Skeletal muscle satellite cell (primary cell): Measurements from ENCODE around the gene PFN4. TPM values are rescaled to one million over a fixed set of nuclear protein-coding genes. Genes with fewer than 3 reads are reported as not detected.

Experiments
- H3K27me3 ChIP-seq: 2 replicates; pipeline ENCODE4 v1.7.0; 2013; ENCODE audit warnings: low read length; ENCODE audit not compliant: control insufficient read depth, insufficient read depth
- H3K36me3 ChIP-seq: 2 replicates; pipeline ENCODE4 v1.7.0; 2013; ENCODE audit warnings: mild to moderate bottlenecking, control low read depth, low read length; ENCODE audit not compliant: insufficient read depth
- H3K4me1 ChIP-seq: 2 replicates; pipeline ENCODE4 v1.7.0; 2013; ENCODE audit warnings: low read length; ENCODE audit not compliant: control insufficient read depth, insufficient read depth
- H3K4me2 ChIP-seq: 2 replicates; pipeline ENCODE4 v1.7.0; 2013; ENCODE audit warnings: mild to moderate bottlenecking, low read length
- H3K4me3 ChIP-seq: 2 replicates; pipeline ENCODE4 v1.7.0; 2013; ENCODE audit warnings: low read length
- H3K9ac ChIP-seq: 2 replicates; pipeline ENCODE4 v1.7.0; 2013; ENCODE audit warnings: mild to moderate bottlenecking, low read depth, low read length, moderate library complexity
- H3K9me3 ChIP-seq: replicated peaks from 2 replicates; pipeline ENCODE4 v1.7.0; 2013; ENCODE audit warnings: mild to moderate bottlenecking, control low read depth, low read length
- total RNA-seq: library from RNA; depleted of rRNA; stranded (reverse); fragments of >200 nt; gene quantifications from 2 replicates; pipeline ENCODE4 v1.2.3, GENCODE V29; 2012; rRNA removed

PFN4 gene
- total RNA-seq: not detected in 2 replicates

GRCh38 chr2:24123195-24123921 lies at the start of gene PFN4, which contains the start of gene FAM228B:
TSS of gene PFN4 (minus strand) at chr2:24123334. CDS start at chr2:24122535, 799 bp downstream.
TSS of gene FAM228B (plus strand) at chr2:24123469. CDS start at chr2:24124362, 893 bp downstream.
- no peaks in the 10 kb centered on the region for H3K36me3 ChIP-seq
- H3K27me3 ChIP-seq: no peaks in the 10 kb centered on the region
- peak within 1 kb of the TSS; percentile 81 for H3K9ac ChIP-seq
- peak within 1 kb of the TSS; percentile 82 for H3K4me2 ChIP-seq
- peaks cover 13% of the 10 kb centered on the region for H3K4me1 ChIP-seq
- H3K4me3 ChIP-seq: peak within 1 kb of the TSS; percentile 96
- H3K9me3 ChIP-seq: no peaks in the 10 kb centered on the region

- Histone ChIP-seq H3K27me3 (no peaks in the 10 kb centered on the region), H3K4me1 (no peaks in the 10 kb centered on the region)
These were observed 45.9 kb upstream of the PFN4 start for GRCh38 chr2:24169023-24169422.

DNA sequence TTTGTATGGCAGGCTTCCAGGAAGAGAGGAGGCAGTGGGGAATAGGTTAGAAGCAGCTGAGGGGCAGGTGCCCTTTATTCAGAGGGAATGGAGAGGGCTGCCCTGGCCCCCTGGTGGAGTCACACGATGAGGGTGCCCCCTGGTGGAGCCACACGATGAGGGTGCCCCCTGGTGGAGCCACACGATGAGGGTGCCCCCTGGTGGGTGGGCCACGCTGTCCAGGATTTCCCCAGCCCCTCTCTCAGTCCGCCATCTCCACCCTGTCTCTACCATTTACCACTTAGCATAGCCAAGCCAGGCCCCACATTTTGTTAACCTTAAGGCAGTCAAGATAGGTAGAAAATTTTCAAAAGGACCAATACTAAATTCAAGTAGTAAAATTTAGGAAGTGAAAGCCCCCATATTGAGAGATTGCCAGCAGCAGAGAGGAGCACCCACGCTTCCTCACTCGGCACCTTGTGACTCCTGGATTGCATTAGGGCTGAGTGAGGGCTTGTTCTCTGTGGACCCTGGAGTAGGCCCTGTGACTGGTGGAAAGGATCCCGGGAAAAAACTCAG lies 41.4 kb upstream of the PFN4 start:
- H3K4me2 ChIP-seq: no peak overlapping the region
- no peaks in the 10 kb centered on the region for H3K27me3 ChIP-seq
- H3K4me3 ChIP-seq: no peak overlapping the region
- H3K4me1 ChIP-seq: no peaks in the 10 kb centered on the region
- H3K36me3 ChIP-seq: no peaks in the 10 kb centered on the region
- no peak overlapping the region for H3K9ac ChIP-seq
- no peaks in the 10 kb centered on the region for H3K9me3 ChIP-seq

More at GRCh38 chr2:24169023-24169422, 45.9 kb upstream of the PFN4 start:
- no peak overlapping the region for H3K4me3 ChIP-seq
- no peak overlapping the region for H3K9ac ChIP-seq
- no peak overlapping the region for H3K4me2 ChIP-seq
- no peaks in the 10 kb centered on the region for H3K36me3 ChIP-seq
- H3K9me3 ChIP-seq: no peaks in the 10 kb centered on the region

- Histone ChIP-seq H3K9me3 (no peaks in the 10 kb centered on the region), H3K4me3 (no peak overlapping the region), H3K27me3 (no peaks in the 10 kb centered on the region), H3K4me2 (no peak overlapping the region), H3K36me3 (no peaks in the 10 kb centered on the region), H3K9ac (no peak overlapping the region), H3K4me1 (no peaks in the 10 kb centered on the region)
These were observed 40.5 kb upstream of the PFN4 start for GRCh38 chr2:24163601-24164000.

DNA sequence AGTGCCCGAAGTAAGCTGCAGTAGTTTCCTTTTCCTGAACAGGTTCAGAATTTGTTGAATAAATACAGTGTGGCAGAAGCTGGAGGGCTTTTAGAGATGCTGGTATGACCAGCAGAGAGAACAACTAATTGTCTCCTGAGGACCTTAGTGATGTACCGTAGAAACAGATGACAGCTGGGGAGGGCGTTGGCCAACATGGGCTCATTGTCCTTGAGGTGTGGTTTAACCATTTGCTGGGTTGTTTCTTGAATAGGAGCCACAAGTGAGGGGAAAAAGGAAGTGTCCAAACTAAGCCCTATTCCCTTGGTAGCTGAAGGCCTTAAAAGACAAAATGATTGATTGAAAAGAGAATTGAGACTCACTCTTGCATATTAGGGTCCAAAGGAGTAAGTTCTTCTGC lies 40.1 kb upstream of the PFN4 start:
- no peaks in the 10 kb centered on the region for H3K9me3 ChIP-seq
- no peak overlapping the region for H3K9ac ChIP-seq
- no peaks in the 10 kb centered on the region for H3K36me3 ChIP-seq
- H3K27me3 ChIP-seq: no peaks in the 10 kb centered on the region
- no peak overlapping the region for H3K4me2 ChIP-seq
- no peak overlapping the region for H3K4me3 ChIP-seq
- no peaks in the 10 kb centered on the region for H3K4me1 ChIP-seq

DNA sequence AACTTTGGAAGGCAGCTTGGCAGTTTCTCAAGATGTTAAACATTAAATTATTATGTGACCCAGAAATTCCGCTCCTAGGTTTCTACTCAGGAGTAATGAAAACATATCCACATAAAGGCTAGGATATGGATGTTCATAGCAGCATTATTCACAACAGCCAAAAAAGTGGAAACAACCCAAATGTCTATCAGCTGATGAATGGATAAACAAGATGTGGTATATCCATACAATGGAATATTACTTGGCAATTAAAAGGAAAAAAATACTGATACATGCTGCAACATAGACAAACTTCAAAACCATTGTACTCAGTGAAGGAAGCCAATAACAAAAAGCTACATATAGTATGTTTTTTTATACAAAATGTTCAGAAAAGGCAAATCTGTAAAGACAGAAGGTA lies 39.4 kb upstream of the PFN4 start:
- no peaks in the 10 kb centered on the region for H3K4me1 ChIP-seq
- H3K9ac ChIP-seq: no peak overlapping the region
- H3K27me3 ChIP-seq: no peaks in the 10 kb centered on the region
- H3K36me3 ChIP-seq: no peaks in the 10 kb centered on the region
- no peaks in the 10 kb centered on the region for H3K9me3 ChIP-seq
- no peak overlapping the region for H3K4me3 ChIP-seq
- H3K4me2 ChIP-seq: no peak overlapping the region

- no peak overlapping the region for H3K4me2 ChIP-seq
- no peak overlapping the region for H3K4me3 ChIP-seq
- H3K27me3 ChIP-seq: no peaks in the 10 kb centered on the region
- no peaks in the 10 kb centered on the region for H3K9me3 ChIP-seq
- no peak overlapping the region for H3K9ac ChIP-seq
- no peaks in the 10 kb centered on the region for H3K4me1 ChIP-seq
- H3K36me3 ChIP-seq: no peaks in the 10 kb centered on the region
These were observed 37.6 kb upstream of the PFN4 start for GRCh38 chr2:24160761-24161160.

GRCh38 chr2:24159708-24160107 lies 36.6 kb upstream of the PFN4 start:
- H3K36me3 ChIP-seq: no peaks in the 10 kb centered on the region
- H3K9me3 ChIP-seq: no peaks in the 10 kb centered on the region
- no peaks in the 10 kb centered on the region for H3K27me3 ChIP-seq
- H3K4me2 ChIP-seq: no peak overlapping the region
- H3K4me3 ChIP-seq: no peak overlapping the region
- no peaks in the 10 kb centered on the region for H3K4me1 ChIP-seq
- H3K9ac ChIP-seq: no peak overlapping the region

DNA sequence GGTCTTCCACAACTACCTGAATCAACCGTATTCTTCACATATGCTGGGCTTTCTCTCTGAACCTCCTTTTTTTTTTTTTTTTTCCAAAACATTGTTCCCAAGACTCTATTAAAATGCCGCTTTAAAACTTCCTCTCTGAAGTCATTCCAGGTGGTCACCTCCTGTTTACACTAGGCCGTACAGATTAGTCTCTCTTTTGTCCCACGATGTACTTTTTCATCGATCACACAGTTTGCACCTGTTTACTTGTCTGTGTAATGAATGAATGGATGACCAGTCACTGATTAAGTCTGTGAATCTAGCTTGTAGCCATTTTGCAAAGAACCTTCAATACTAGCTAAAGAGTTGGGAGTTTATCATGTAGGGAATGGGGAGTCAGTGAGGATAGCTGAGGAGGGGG lies 35.0 kb upstream of the PFN4 start:
- H3K4me2 ChIP-seq: no peak overlapping the region
- H3K36me3 ChIP-seq: no peaks in the 10 kb centered on the region
- H3K9me3 ChIP-seq: no peaks in the 10 kb centered on the region
- no peaks in the 10 kb centered on the region for H3K27me3 ChIP-seq
- no peaks in the 10 kb centered on the region for H3K4me1 ChIP-seq
- H3K4me3 ChIP-seq: no peak overlapping the region
- H3K9ac ChIP-seq: no peak overlapping the region

GRCh38 chr2:24153478-24153877 lies 30.3 kb upstream of the PFN4 start:
- no peaks in the 10 kb centered on the region for H3K9me3 ChIP-seq

DNA sequence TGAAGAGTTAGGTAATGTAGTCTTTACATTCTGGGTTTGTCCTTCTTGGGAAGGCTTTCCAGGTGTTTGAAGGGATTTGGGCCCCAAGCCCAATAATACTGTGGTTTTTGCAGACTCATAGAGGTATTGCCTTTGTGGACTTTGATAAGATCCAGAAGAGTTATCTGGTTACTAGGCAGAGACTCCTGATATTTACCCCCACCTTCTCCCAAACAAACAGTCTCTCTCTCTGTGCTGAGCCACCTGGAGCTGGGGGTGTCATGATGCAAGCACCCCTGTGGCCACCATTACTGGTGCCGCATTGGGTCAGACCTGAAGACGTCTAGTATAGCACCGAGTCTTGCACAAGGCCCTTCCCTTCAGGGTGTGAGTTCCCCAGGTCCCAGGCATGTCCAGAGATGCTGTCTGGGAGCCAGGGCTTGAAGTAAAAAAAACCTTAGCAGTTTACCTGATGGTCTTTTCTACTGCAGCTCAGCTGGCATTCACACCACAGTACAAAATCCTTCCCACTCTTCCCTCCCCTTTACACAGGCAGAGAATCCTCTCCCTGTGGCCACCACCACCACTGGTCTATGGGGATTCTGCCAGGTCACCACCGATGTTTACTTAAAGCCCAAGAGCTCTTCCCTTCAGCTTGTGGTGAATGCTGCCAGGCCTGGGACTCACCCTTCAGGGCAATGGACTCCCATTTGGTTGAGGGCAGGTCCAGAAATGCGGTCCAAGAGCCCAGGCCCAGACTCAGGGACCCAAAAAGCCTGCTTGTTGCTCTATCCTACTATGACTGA lies 29.5 kb upstream of the PFN4 start:
- Histone ChIP-seq H3K4me2 (no peak overlapping the region), H3K9me3 (peaks cover 6% of the 10 kb centered on the region), H3K9ac (no peak overlapping the region), H3K4me3 (no peak overlapping the region), H3K36me3 (no peaks in the 10 kb centered on the region), H3K27me3 (no peaks in the 10 kb centered on the region), H3K4me1 (no peaks in the 10 kb centered on the region)

More at GRCh38 chr2:24153478-24153877, 30.3 kb upstream of the PFN4 start:
- Histone ChIP-seq H3K4me3 (no peak overlapping the region), H3K4me2 (no peak overlapping the region), H3K27me3 (no peaks in the 10 kb centered on the region), H3K36me3 (no peaks in the 10 kb centered on the region), H3K9ac (no peak overlapping the region), H3K4me1 (no peaks in the 10 kb centered on the region)
